K562 (cell line): ENCODE measurements around the gene VDAC1. TPM values are rescaled to one million over a fixed set of nuclear protein-coding genes. Genes with fewer than 3 reads are reported as not detected.

Experiments used
- ARID1B ChIP-seq: fragments of 450-650 bp; IDR thresholded peaks from 2 replicates; pipeline ENCODE4 v1.6.1; 2016; ENCODE audit warnings: antibody characterized with exemption, mild to moderate bottlenecking, inconsistent platforms
- BCOR ChIP-seq: fragments of 450-650 bp; IDR thresholded peaks from 2 replicates; pipeline ENCODE4 v1.6.1; 2016
- CBFA2T3 ChIP-seq: fragments of 450-650 bp; IDR thresholded peaks from 2 replicates; pipeline ENCODE4 v1.6.1; 2017
- NBN ChIP-seq: fragments of 450-650 bp; IDR thresholded peaks from 2 replicates; pipeline ENCODE4 v1.6.1; 2016; ENCODE audit warnings: low read depth, mild to moderate bottlenecking
- NFE2L1 ChIP-seq: fragments of 450-650 bp; IDR thresholded peaks from 2 replicates; pipeline ENCODE4 v1.6.1; 2016; ENCODE audit warnings: missing genetic modification characterization, low read depth, mild to moderate bottlenecking, missing compliant biosample characterization, moderate library complexity, borderline replicate concordance
- NFIC ChIP-seq: fragments of 450-650 bp; IDR thresholded peaks from 2 replicates; pipeline ENCODE4 v1.6.1; 2017; ENCODE audit warnings: mild to moderate bottlenecking, inconsistent platforms
- RAD51 ChIP-seq: fragments of 450-650 bp; IDR thresholded peaks from 2 replicates; pipeline ENCODE4 v1.7.1; 2016; ENCODE audit warnings: low read depth, mild to moderate bottlenecking, borderline replicate concordance
- SMARCA4 ChIP-seq: fragments of 450-650 bp; IDR thresholded peaks from 2 replicates; pipeline ENCODE4 v1.6.1; 2016
- SMARCE1 ChIP-seq: fragments of 450-650 bp; IDR thresholded peaks from 2 replicates; pipeline ENCODE4 v1.7.1; 2016; ENCODE audit warnings: mild to moderate bottlenecking
- TCF3 ChIP-seq: sonication (generic); formaldehyde crosslinking; IDR thresholded peaks from 2 replicates; pipeline ENCODE4 v1.4.0; 2020; ENCODE audit warnings: mild to moderate bottlenecking, missing genetic modification reagents
- ZNF583 ChIP-seq: fragments of 250-450 bp; sonication (Bioruptor Pico); IDR thresholded peaks from 2 replicates; pipeline ENCODE4 v1.4.0; 2020
- polyA plus RNA-seq, 8 experiments: library from polyadenylated mRNA; depleted of rRNA in 4 of 8; stranded (reverse) in 5 of 8; unstranded in 3 of 8; fragments of >200 nt; fragmentation: Nextera tagmentation in 2 of 8; fragmentation: Illumina TruSeq in 1 of 8; extraction: Ambion mirVana in 2 of 8; extraction: Trizol in 1 of 8; gene quantifications; 2 replicates each; pipeline versions ENCODE4 v1.2.1 to v1.2.3, GENCODE V29; 2011 to 2014; ENCODE audit warnings: inconsistent platforms in 1 of 8, missing spikeins in 1 of 8
- total RNA-seq, 7 experiments: library from RNA; depleted of rRNA in 6 of 7; stranded (reverse); fragments of >200 nt in 6 of 7; fragmentation: Illumina TruSeq in 2 of 7; extraction: Trizol in 2 of 7; gene quantifications; 2 replicates each; pipeline versions ENCODE4 v1.2.1 to v1.2.3, GENCODE V29; 2011 to 2021; ENCODE audit warnings: low replicate concordance in 1 of 7
- TF ChIP-seq, protein P1 (sequence below): fragments of 250-450 bp; sonication (Bioruptor Pico); IDR thresholded peaks from 2 replicates; pipeline ENCODE4 v1.4.0; 2020; ENCODE audit warnings: mild to moderate bottlenecking
- TF ChIP-seq, protein P2 (sequence below): sonication (generic); formaldehyde crosslinking; IDR thresholded peaks from 2 replicates; pipeline ENCODE4 v1.9.0; 2022; ENCODE audit warnings: mild to moderate bottlenecking, missing genetic modification reagents
- TF ChIP-seq, protein P3 (sequence below): fragments of 450-650 bp; conservative IDR thresholded peaks from 2 replicates; pipeline ENCODE4 v1.6.1; 2016; ENCODE audit warnings: missing genetic modification characterization, low read depth, mild to moderate bottlenecking, missing compliant biosample characterization, moderate library complexity
- TF ChIP-seq, protein P4 (sequence below): fragments of 450-650 bp; IDR thresholded peaks from 2 replicates; pipeline ENCODE4 v1.7.0; 2016; ENCODE audit warnings: borderline replicate concordance
- TF ChIP-seq, protein P5 (sequence below): sonication (generic); formaldehyde crosslinking; IDR thresholded peaks from 2 replicates; pipeline ENCODE4 v1.9.0; 2022; ENCODE audit warnings: mild to moderate bottlenecking, missing genetic modification reagents
- TF ChIP-seq, protein P6 (sequence below), 2 experiments: IDR thresholded peaks; 2 replicates each; pipeline ENCODE4 v1.6.1; 2011; ENCODE audit warnings: borderline replicate concordance in 1 of 2, control low read depth in 1 of 2, low read depth in 1 of 2, low read length in 1 of 2, mild to moderate bottlenecking in 1 of 2, mixed read lengths in 1 of 2, moderate library complexity in 1 of 2; ENCODE audit not compliant: insufficient read depth in 1 of 2, insufficient read length in 1 of 2, poor library complexity in 1 of 2, severe bottlenecking in 1 of 2; ENCODE audit errors: extremely low read depth in 1 of 2

VDAC1 gene
- total and polyA plus RNA-seq, 9 of the 15 experiments (the other 6 are each of a cell fraction or from before 2014, with no cell fraction given): 168 to 366 (median 293) TPM

DNA sequence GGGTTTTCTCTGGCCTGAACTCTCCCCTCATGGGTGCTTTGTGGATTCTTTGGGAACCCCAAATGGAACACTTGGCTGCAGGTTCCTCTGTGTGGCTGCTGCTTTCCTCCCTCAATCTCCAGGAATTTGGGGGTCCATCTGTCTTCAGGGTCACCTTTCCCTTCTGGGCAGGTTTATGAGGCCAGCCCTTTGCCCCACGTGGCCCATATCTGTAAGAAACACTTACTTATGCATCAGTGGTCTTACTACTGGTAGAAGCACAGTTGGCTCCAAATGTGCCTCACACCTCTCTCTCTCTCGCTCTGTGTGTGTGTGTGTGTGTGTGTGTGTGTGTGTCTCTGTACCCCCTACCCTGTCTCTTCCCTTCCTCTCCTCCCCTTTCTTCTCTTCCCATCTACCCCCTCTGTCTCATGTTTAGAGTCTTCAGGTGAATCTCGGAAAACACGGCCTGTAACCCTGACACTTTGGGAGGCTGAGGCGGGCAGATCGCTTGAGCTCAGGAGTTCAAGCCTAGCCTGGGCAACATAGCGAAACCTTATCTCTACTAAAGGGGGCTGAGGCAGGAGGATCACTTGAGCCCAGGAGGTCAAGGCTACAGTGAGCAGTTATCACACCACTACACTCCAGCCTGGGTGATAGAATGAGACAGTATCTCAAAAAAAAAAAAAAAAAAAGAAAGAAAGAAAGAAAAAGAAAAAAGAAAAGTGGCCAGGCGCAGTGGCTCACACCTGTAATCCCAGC lies 63.1 kb downstream of the VDAC1 start (continued):
- TF ChIP-seq, protein P1, sequence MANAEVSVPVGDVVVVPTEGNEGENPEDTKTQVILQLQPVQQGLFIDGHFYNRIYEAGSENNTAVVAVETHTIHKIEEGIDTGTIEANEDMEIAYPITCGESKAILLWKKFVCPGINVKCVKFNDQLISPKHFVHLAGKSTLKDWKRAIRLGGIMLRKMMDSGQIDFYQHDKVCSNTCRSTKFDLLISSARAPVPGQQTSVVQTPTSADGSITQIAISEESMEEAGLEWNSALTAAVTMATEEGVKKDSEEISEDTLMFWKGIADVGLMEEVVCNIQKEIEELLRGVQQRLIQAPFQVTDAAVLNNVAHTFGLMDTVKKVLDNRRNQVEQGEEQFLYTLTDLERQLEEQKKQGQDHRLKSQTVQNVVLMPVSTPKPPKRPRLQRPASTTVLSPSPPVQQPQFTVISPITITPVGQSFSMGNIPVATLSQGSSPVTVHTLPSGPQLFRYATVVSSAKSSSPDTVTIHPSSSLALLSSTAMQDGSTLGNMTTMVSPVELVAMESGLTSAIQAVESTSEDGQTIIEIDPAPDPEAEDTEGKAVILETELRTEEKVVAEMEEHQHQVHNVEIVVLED (CRISPR knock-in tag): no peak
- TF ChIP-seq, protein P2, sequence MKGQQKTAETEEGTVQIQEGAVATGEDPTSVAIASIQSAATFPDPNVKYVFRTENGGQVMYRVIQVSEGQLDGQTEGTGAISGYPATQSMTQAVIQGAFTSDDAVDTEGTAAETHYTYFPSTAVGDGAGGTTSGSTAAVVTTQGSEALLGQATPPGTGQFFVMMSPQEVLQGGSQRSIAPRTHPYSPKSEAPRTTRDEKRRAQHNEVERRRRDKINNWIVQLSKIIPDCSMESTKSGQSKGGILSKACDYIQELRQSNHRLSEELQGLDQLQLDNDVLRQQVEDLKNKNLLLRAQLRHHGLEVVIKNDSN (CRISPR knock-in tag): peak; percentile 75
- TF ChIP-seq NBN (no peak), BCOR (peak; percentile 25; the same call in 1 of the 2 replicates), CBFA2T3 (peak; percentile 84), ARID1B (peak; percentile 61), SMARCE1 (peak; percentile 33; the same call in 1 of the 2 replicates), NFE2L1 (tag) (no peak), TCF3 (CRISPR knock-in tag) (peak; percentile 49), RAD51 (0 out of 2 replicates have a peak, but pooled peaks have one; percentile 21), NFIC (0 out of 2 replicates have a peak, but pooled peaks have one; percentile 10), ZNF583 (CRISPR knock-in tag) (0 out of 2 replicates have a peak, but pooled peaks have one; percentile 45), SMARCA4 (peak; percentile 46)
- TF ChIP-seq, protein P3, sequence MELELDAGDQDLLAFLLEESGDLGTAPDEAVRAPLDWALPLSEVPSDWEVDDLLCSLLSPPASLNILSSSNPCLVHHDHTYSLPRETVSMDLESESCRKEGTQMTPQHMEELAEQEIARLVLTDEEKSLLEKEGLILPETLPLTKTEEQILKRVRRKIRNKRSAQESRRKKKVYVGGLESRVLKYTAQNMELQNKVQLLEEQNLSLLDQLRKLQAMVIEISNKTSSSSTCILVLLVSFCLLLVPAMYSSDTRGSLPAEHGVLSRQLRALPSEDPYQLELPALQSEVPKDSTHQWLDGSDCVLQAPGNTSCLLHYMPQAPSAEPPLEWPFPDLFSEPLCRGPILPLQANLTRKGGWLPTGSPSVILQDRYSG (tag): no peak
- TF ChIP-seq, protein P4, sequence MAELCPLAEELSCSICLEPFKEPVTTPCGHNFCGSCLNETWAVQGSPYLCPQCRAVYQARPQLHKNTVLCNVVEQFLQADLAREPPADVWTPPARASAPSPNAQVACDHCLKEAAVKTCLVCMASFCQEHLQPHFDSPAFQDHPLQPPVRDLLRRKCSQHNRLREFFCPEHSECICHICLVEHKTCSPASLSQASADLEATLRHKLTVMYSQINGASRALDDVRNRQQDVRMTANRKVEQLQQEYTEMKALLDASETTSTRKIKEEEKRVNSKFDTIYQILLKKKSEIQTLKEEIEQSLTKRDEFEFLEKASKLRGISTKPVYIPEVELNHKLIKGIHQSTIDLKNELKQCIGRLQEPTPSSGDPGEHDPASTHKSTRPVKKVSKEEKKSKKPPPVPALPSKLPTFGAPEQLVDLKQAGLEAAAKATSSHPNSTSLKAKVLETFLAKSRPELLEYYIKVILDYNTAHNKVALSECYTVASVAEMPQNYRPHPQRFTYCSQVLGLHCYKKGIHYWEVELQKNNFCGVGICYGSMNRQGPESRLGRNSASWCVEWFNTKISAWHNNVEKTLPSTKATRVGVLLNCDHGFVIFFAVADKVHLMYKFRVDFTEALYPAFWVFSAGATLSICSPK: no peak
- TF ChIP-seq, protein P5, sequence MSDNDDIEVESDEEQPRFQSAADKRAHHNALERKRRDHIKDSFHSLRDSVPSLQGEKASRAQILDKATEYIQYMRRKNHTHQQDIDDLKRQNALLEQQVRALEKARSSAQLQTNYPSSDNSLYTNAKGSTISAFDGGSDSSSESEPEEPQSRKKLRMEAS (CRISPR knock-in tag): peak; percentile 67
- TF ChIP-seq, protein P6, sequence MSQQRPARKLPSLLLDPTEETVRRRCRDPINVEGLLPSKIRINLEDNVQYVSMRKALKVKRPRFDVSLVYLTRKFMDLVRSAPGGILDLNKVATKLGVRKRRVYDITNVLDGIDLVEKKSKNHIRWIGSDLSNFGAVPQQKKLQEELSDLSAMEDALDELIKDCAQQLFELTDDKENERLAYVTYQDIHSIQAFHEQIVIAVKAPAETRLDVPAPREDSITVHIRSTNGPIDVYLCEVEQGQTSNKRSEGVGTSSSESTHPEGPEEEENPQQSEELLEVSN (IDR thresholded peaks at IDR 0.05; ENCODE audit: borderline replicate concordance in 1 of 2, extremely low read depth in 1 of 2, insufficient read depth in 1 of 2, insufficient read length in 1 of 2, low read depth in 1 of 2, low read length in 1 of 2, poor library complexity in 1 of 2, severe bottlenecking in 1 of 2): peak in 1 of 2 experiments; percentile 24
- TF ChIP-seq, all 486 proteins: peak for 24
